ENCODE results near the gene LAMA2. TPM values are rescaled to one million over a fixed set of nuclear protein-coding genes. Genes with fewer than 3 reads are reported as not detected.

LAMA2 gene
- total RNA-seq, 4 donors from 2014 or later = 23.4 to 80.8 (median 28.2) TPM

GRCh38 chr6:129016844-129017243 is 133.9 kb downstream of the LAMA2 start:
- 79 to 86% methylated on average over 3 of the region's 3 CpGs for WGBS, 2 donors
- intact Hi-C loops (cut with DNase I; ENCODE audit: low total_unique reads) = no loop called here

DNA sequence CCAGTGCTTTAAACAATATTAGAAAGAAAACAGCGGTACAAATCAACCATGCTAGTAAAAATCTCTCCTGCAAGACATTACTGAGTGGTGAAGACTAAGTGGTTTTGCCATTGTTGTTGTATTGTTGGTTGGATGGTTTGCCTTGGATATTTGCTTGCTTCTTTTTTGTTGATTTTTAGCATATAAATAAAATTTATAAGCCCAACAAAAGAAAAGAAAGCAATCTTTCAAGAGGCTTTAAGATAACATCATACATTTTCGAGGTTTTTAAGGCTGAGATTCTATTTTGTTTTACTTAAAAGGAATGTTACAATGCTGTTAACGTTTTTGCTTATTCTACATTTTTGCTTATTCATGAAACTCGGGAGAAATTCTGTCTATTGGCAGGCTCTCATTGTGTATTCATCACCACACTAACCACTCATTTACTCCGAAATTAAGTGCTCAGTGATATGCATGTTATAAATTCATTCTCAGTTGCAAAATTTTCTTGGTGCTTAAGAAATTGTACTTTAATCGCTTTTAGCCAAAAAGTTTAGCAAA is 139.1 kb downstream of the LAMA2 start:
- DNase-seq (ENCODE audit: low spot score in 2 of 2) = no peak
- intact Hi-C loops (cut with DNase I; ENCODE audit: low total_unique reads) = no loop called here
- 78 to 87% methylated on average over 6 of the region's 6 CpGs for WGBS, 2 donors
- H3K4me3 ChIP-seq (ENCODE audit: low read depth, poor library complexity, severe bottlenecking) = no peak overlapping the region
- TF ChIP-seq, protein P1, sequence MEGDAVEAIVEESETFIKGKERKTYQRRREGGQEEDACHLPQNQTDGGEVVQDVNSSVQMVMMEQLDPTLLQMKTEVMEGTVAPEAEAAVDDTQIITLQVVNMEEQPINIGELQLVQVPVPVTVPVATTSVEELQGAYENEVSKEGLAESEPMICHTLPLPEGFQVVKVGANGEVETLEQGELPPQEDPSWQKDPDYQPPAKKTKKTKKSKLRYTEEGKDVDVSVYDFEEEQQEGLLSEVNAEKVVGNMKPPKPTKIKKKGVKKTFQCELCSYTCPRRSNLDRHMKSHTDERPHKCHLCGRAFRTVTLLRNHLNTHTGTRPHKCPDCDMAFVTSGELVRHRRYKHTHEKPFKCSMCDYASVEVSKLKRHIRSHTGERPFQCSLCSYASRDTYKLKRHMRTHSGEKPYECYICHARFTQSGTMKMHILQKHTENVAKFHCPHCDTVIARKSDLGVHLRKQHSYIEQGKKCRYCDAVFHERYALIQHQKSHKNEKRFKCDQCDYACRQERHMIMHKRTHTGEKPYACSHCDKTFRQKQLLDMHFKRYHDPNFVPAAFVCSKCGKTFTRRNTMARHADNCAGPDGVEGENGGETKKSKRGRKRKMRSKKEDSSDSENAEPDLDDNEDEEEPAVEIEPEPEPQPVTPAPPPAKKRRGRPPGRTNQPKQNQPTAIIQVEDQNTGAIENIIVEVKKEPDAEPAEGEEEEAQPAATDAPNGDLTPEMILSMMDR (IDR thresholded peaks at IDR 0.05) = no peak
- TF ChIP-seq POLR2A (IDR thresholded peaks at IDR 0.05) = no peak

More at GRCh38 chr6:129016844-129017243, 133.9 kb downstream of the LAMA2 start:
- H3K4me3 ChIP-seq (ENCODE audit: low read depth, poor library complexity, severe bottlenecking) = no peak overlapping the region
- no peak for TF ChIP-seq POLR2A (IDR thresholded peaks at IDR 0.05)
- TF ChIP-seq, protein P1 (IDR thresholded peaks at IDR 0.05) = no peak
- no peak for DNase-seq (ENCODE audit: low spot score in 2 of 2)

DNA sequence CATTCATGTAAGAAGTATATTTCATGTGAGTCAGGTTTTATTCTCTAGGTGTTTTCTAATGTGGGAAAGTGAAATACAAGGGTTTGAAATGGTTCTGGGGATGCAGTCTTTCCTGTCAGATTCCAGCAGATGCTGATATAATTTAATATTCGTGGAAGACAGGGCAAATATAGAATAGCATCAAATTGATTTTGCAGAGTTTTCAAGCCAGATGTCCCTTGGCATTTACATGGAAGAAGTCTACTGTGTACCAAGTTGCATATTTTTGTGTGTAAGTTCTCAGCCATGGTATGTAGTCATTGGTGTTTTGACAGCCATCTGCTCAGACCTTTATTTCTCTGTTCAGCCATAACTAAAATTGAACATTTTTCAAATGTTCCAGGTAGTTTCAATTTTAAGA is 143.7 kb downstream of the LAMA2 start:
- TF ChIP-seq, protein P1 (IDR thresholded peaks at IDR 0.05) = no peak
- TF ChIP-seq POLR2A (IDR thresholded peaks at IDR 0.05) = no peak
- DNase-seq (ENCODE audit: low spot score in 2 of 2) = no peak
- no peak overlapping the region for H3K4me3 ChIP-seq (ENCODE audit: low read depth, poor library complexity, severe bottlenecking)
- WGBS, 2 donors = 56 to 88% methylated on average over 1 of the region's 1 CpG
- intact Hi-C loops (cut with DNase I; ENCODE audit: low total_unique reads) = no loop called here

DNA sequence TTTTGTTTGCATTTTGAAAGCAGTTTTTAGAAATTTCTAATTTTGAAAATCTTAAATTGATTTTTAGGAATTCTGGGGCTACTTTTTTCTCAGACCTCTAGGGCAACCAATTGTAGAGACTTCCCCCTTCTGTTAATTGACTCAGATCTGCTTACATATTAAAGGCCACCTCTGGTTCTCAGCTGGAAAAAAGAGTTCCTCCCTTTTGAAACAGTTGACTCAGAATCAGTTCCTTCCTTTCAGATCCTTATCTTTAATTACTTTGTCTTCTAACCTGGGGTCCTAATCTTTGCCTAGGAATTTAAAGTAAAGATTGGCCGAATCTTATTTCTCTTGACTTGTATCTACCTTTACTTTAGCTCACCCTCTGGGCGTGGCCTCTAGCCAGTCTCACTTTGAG is 146.8 kb downstream of the LAMA2 start:
- WGBS, 2 donors = 72 to 81% methylated on average over 2 of the region's 2 CpGs
- intact Hi-C loops (cut with DNase I; ENCODE audit: low total_unique reads) = no loop called here
- no peak for TF ChIP-seq POLR2A (IDR thresholded peaks at IDR 0.05)
- TF ChIP-seq, protein P1 (IDR thresholded peaks at IDR 0.05) = no peak
- DNase-seq (ENCODE audit: low spot score in 2 of 2) = no peak
- H3K4me3 ChIP-seq (ENCODE audit: low read depth, poor library complexity, severe bottlenecking) = no peak overlapping the region

DNA sequence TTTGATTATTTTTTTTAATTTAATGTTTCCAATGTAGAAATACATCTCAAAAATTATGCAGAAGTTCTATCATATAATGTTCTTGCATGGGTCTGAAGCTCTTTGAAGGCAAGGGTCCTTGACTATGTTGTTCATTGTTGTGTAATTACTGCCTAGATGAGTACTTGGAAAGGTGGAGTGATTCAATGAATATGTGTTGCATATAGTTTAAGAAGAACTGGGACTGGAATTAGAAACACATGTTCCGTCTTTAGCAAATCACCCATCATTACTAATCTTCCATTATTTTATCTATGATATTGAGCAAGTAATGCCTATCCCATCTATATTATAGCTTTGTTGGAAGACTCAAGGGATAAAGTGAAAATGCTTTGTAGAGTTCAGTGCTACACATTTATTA is 147.3 kb downstream of the LAMA2 start:
- TF ChIP-seq, protein P1 (IDR thresholded peaks at IDR 0.05) = no peak
- TF ChIP-seq POLR2A (IDR thresholded peaks at IDR 0.05) = no peak
- intact Hi-C loops (cut with DNase I; ENCODE audit: low total_unique reads) = no loop called here
- no peak for DNase-seq (ENCODE audit: low spot score in 2 of 2)
- no peak overlapping the region for H3K4me3 ChIP-seq (ENCODE audit: low read depth, poor library complexity, severe bottlenecking)
- 90 to 100% methylated on average over 1 of the region's 1 CpG for WGBS, 2 donors

DNA sequence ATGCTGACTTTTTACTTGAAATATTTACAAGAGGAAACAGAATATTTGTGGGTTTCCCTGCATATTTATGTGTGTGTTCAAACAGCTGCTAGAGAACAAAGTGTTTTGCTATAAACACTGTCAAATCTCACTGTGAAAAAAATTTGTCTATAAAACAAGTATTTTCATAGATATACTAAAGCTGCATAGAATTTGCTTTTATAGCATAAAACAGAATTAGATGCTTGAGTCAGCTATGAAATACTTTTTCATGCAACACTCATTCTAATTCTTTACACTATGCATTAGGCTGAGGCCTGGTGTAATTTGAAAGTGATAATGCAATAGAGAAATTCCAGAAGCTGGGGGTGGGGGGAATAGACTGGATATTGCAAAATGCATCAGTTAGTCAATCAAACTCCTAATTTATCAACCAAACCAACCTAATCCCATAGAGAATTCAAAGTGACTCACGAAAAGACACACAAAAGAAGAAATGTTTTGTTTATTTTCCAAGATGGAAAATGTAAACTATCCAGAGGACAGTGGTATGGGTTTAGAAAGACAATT is 148.2 kb downstream of the LAMA2 start:
- H3K4me3 ChIP-seq (ENCODE audit: low read depth, poor library complexity, severe bottlenecking) = no peak overlapping the region
- TF ChIP-seq POLR2A (IDR thresholded peaks at IDR 0.05) = no peak
- TF ChIP-seq, protein P1 (IDR thresholded peaks at IDR 0.05) = no peak
- DNase-seq (ENCODE audit: low spot score in 2 of 2) = peak in 1 of 2 donors; percentile 34
- WGBS, 2 donors = 60 to 65% methylated on average over 1 of the region's 1 CpG
- intact Hi-C loops (cut with DNase I; ENCODE audit: low total_unique reads) = no loop called here
